Measurements from ENCODE around the gene ZNF22. TPM values are rescaled to one million over a fixed set of nuclear protein-coding genes. Genes with fewer than 3 reads are reported as not detected.
"Not testable (repeated sequence)": the region's sequence is repeated elsewhere in the genome, so short reads cannot be mapped to it uniquely, and the experiment has no call there.

The ZNF22 gene
- total RNA-seq, 3 donors from 2014 or later, result 16.4 to 22.9 (median 22.7) TPM

DNA sequence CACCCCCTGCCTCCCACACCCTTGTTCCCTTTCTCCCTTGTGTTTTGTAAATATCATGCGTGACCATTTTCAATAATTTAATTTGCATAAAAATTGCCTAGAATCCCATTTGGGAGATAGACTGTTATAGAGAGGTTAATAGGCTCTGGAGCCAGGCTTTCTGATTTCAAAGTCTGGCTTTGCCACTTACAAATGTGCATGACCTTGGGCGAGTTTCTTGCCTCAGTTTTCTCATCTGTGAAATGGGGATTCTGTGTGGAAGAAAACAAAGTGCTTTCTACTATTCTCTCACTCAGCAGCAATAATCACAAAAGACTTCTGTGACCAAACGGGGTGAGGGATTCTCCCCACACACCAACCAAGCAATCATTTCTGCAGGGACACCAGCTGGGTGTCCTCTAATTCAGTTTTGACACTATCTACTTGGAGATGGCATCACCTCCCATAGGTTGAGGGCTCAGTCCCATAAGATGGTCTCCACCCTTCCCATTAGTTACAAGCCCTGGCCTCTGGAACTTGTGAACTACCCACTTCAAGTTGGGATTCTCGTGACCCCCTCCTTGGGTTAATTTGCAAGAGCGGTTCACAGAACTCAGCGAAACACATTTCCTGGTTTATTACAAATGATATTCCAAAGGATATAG is 3.5 kb upstream of the ZNF22 start:
- no peaks in the 10 kb centered on the region for H3K9me3 Mint-ChIP-seq
- ATAC-seq (no peak), DNase-seq (no peak)
- no peak overlapping the region for H3K4me3 Mint-ChIP-seq
- no peaks in the 10 kb centered on the region for H3K27me3 Mint-ChIP-seq (ENCODE audit: low read depth)
- peaks cover 33% of the 10 kb centered on the region for H3K4me1 Mint-ChIP-seq (ENCODE audit: low read depth)
- H3K36me3 Mint-ChIP-seq (ENCODE audit: insufficient read depth), result no peaks in the 10 kb centered on the region

DNA sequence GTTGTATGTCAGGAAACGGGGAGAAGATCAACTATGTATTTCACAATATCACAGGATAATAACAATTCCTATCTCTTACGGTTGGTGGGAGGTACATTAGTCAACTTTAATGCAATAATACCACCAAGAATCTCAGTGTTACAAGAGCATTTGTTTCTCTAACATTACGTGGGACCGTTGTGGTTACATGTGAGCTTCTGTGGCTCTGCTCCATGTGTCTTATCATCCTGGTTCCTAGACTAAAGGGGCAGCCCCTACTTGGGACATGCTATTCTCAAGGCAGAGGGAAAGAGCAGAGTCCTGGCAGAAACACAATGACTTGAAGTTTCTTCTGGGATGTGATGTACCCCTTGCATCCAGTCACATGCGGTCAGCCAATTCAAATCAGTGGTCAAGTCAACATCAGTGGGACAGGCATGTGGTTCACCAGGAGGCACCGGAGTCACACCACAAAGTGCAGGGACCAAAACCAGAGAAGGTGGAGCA is 2.5 kb upstream of the ZNF22 start:
- Mint-ChIP-seq H3K36me3 (ENCODE audit: insufficient read depth) (peaks cover 7% of the 10 kb centered on the region), H3K4me3 (no peak overlapping the region), H3K27me3 (ENCODE audit: low read depth) (no peaks in the 10 kb centered on the region), H3K4me1 (ENCODE audit: low read depth) (peaks cover 41% of the 10 kb centered on the region), H3K9me3 (peaks cover under 1% of the 10 kb centered on the region)
- ATAC-seq (no peak), DNase-seq (no peak)

DNA sequence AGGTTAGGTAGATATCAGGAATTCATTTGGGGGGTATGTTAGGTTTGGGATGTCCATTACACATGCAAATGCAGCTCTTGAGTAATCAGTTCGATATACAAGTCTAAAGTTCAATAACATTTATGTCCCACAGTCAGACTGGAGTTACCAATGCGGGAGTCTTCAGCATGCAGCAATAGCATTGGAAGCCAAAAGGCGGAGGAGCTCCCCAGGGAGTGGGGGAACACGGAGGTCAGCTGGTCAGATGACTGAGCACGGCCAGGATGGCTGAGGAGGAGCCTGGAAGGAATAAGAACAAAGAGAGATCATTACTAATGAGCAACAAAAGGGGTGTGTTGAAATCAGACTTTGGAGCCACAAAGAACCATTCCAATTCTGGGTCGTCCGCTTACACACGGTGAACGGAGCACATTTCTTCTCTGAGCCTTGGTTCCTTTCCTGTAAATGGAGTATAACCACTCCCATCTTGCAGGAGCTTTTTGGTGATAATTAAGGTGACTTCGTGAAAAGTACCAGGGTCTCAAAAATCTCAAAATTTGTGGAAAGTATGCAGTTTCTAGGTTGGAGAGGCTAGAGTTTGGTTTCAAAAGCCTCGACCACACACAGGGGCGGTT is 478 bp upstream of the ZNF22 start:
- Mint-ChIP-seq H3K4me1 (ENCODE audit: low read depth) (peaks cover 44% of the 10 kb centered on the region), H3K27me3 (ENCODE audit: low read depth) (no peaks in the 10 kb centered on the region), H3K4me3 (peak overlapping the region; percentile 80), H3K9me3 (peaks cover 15% of the 10 kb centered on the region), H3K36me3 (ENCODE audit: insufficient read depth) (peaks cover 26% of the 10 kb centered on the region)
- ATAC-seq (no peak), DNase-seq (no peak)

DNA sequence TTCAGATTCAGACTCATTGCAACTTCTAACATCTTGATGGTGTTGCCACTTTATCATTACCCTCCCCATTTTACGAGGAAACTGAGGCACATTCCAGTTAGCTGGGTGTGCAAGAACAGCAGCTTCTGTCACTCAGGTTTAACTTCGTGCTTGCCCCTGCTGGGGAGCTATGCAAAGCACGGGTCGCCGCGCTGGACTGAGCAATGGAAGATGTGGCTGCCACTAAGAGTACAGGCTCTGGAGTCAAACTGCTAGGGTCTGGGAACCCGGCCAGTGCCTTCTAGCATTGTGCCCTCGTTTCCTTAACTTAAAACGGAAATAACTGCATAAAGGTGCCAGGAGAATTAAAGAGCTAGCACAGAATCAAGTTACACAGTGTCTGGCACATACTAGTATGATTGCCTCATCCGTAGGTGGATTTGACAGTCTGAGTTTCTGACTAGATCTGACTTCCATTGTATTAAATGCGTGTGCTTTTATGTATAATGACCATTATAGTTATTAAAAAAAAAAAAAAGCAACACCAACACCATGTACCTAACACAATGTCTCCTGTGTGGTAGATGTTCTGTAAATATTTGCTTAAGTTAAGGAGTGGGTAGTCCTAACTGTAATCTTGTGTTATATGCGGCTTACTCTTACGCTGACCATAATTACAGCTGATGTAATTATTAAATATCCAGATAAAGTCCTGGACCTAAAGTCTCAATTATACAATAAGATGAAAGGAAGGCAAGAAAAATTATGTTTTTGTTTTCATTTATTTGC is 842 bp downstream of the ZNF22 start:
- Mint-ChIP-seq H3K4me3 (peak overlapping the region; percentile 89), H3K27me3 (ENCODE audit: low read depth) (no peaks in the 10 kb centered on the region), H3K9me3 (peaks cover 15% of the 10 kb centered on the region), H3K36me3 (ENCODE audit: insufficient read depth) (peaks cover 30% of the 10 kb centered on the region), H3K4me1 (ENCODE audit: low read depth) (peaks cover 32% of the 10 kb centered on the region)
- ATAC-seq, result peak; percentile 68 to 76
- peak; percentile 38 for DNase-seq

DNA sequence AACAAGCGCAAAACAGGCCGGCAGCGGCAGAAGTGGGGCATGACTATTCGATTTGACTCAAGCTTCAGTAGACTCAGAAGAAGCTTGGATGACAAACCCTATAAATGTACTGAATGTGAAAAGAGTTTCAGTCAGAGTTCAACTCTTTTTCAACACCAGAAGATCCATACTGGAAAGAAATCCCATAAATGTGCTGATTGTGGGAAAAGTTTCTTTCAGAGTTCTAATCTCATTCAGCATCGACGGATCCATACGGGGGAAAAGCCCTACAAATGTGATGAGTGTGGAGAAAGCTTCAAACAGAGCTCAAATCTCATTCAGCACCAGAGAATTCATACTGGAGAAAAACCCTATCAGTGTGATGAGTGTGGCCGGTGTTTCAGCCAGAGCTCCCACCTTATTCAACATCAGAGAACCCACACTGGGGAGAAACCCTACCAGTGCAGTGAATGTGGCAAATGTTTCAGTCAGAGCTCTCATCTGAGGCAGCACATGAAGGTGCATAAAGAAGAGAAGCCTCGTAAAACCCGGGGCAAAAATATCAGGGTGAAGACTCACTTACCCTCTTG is 2.8 kb downstream of the ZNF22 start:
- Mint-ChIP-seq H3K27me3 (ENCODE audit: low read depth) (no peaks in the 10 kb centered on the region), H3K4me3 (peak overlapping the region; percentile 25), H3K4me1 (ENCODE audit: low read depth) (peaks cover 32% of the 10 kb centered on the region), H3K9me3 (peaks cover 15% of the 10 kb centered on the region), H3K36me3 (ENCODE audit: insufficient read depth) (peaks cover 30% of the 10 kb centered on the region)
- ATAC-seq (no peak), DNase-seq (no peak)

DNA sequence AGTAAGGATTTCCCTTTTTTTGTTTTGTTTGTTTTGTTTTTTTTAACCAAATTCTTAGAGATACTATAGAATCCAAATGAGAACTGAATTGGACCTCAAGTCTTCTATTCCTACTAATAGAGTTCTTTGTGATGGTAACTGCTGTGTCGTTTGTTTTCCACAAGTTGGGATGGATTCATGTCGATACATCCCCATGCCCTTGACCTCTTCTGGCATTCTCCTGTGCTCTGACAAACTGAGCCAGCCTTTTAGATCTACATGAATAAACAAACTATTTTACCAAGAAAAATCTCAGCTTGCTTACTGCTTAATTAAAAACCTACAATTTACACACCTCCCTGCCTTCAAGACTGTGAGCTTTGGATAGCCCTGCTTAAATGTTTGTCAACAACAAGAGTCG is 3.9 kb downstream of the ZNF22 start:
- Mint-ChIP-seq H3K4me3 (no peak overlapping the region), H3K4me1 (ENCODE audit: low read depth) (peaks cover 31% of the 10 kb centered on the region), H3K9me3 (peaks cover 15% of the 10 kb centered on the region), H3K27me3 (ENCODE audit: low read depth) (no peaks in the 10 kb centered on the region), H3K36me3 (ENCODE audit: insufficient read depth) (peaks cover 30% of the 10 kb centered on the region)
- ATAC-seq (no peak), DNase-seq (no peak)

DNA sequence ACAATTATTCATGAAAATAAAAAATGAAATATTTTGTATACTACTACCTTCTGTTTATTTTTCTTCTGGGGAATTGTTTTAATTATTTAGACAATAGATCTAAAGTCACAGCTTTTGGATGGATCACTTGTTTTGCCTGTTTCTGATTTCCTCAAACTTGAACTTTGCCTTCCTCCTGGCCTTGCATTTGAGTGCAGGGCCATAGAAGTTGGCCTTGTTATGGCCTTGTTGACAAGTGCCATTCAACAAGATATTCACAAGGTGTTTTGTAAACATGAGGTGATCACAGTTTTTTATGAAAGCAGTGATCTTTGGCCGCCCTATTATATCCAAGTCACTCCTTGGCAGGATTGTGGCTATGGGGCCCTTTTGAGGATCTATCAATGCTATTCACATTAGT is 4.6 kb downstream of the ZNF22 start:
- H3K9me3 Mint-ChIP-seq, result peaks cover 15% of the 10 kb centered on the region
- peaks cover 25% of the 10 kb centered on the region for H3K4me1 Mint-ChIP-seq (ENCODE audit: low read depth)
- H3K36me3 Mint-ChIP-seq (ENCODE audit: insufficient read depth), result peaks cover 30% of the 10 kb centered on the region
- no peak overlapping the region for H3K4me3 Mint-ChIP-seq
- ATAC-seq (no peak), DNase-seq (no peak)
- no peaks in the 10 kb centered on the region for H3K27me3 Mint-ChIP-seq (ENCODE audit: low read depth)

DNA sequence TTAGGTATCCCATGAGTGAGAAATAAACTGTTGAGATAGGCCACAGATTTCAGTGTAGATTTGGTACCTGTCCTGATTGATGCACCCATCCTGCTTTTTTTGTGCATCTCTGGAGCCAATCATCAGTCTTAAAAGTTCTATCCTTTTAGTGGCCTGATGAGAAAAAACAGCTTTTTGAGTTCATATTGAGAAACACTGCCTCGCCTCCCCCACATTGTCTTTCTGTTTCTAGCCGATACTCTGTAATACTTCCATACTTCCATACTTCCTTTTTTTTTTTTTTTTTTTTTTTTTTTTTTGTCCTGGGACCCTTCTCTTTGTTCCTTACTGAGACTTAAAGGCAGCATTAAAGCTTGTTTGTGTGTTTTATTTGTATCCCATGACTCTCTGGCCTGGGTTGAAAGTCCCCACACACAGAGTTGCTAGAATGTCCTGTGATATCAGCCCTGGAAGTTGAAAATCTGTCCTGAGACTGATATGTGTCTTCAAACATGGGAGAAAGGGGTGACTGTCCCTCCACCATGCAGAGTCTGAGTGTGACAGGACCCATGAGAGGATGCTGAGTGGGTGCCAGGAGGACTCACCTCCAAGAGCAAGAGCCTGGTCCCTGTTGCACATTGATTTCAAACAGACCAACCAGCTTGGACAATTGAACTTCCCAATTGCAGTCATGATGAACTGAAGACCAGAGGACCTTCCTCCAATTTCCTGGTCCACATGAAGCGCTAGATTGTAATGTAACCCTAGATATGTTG is 5.7 kb downstream of the ZNF22 start:
- ATAC-seq (no peak), DNase-seq (no peak)
- Mint-ChIP-seq H3K27me3 (ENCODE audit: low read depth) (no peaks in the 10 kb centered on the region), H3K4me1 (ENCODE audit: low read depth) (peaks cover 20% of the 10 kb centered on the region), H3K4me3 (no peak overlapping the region), H3K36me3 (ENCODE audit: insufficient read depth) (peaks cover 30% of the 10 kb centered on the region), H3K9me3 (peaks cover 15% of the 10 kb centered on the region)

DNA sequence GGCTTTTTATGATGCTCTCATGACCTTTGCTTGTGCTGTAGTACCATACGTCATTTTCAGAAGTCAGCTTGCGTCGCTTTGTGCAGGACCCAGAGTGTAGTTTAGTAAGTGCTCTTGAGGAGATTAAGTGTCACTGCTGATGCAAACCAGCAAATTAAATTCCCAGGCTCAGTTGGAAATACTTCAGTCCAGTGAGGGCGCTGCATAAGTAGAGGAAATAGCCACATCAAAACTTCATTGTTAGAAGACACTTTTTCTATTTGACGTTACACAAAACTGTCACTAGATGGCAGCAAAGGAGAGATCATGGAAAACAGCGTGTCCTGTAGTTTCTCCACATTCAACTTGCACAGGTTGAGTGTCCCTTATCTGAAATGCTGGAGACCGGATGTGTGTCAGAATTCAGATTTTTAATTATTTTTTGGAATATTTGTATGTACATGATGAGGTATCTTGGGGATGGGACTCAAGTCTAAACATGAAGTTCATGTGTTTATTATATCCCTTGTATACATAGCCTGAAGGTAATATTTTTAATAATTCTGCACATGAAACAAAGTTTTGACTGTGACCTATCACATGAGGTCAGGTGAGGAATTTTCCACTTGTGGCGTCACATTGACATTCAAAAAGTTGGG is 7.9 kb downstream of the ZNF22 start:
- H3K4me1 Mint-ChIP-seq (ENCODE audit: low read depth), result peaks cover 3% of the 10 kb centered on the region
- no peak overlapping the region for H3K4me3 Mint-ChIP-seq
- H3K36me3 Mint-ChIP-seq (ENCODE audit: insufficient read depth), result peaks cover 18% of the 10 kb centered on the region
- H3K27me3 Mint-ChIP-seq (ENCODE audit: low read depth), result peaks cover 4% of the 10 kb centered on the region
- ATAC-seq, result peak; percentile 40 to 46
- no peak for DNase-seq
- H3K9me3 Mint-ChIP-seq, result peaks cover 10% of the 10 kb centered on the region

DNA sequence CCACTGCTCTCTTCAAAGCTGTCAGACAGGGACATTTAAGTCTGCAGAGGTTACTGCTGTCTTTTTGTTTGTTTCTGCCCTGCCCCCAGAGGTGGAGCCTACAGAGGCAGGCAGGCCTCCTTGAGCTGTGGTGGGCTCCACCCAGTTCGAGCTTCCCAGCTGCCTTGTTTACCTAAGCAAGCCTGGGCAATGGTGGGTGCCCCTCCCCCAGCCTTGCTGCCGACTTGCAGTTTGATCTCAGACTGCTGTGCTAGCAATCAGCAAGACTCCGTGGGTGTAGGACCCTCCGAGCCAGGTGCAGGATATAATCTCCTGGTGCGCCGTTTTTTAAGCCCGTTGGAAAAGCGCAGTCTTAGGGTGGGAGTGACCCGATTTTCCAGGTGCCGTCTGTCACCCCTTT is 13.8 kb downstream of the ZNF22 start:
- DNase-seq; H3K4me3 Mint-ChIP-seq; ATAC-seq; H3K27me3 Mint-ChIP-seq (ENCODE audit: low read depth); H3K4me1 Mint-ChIP-seq (ENCODE audit: low read depth); H3K9me3 Mint-ChIP-seq; H3K36me3 Mint-ChIP-seq (ENCODE audit: insufficient read depth): not testable (repeated sequence)

DNA sequence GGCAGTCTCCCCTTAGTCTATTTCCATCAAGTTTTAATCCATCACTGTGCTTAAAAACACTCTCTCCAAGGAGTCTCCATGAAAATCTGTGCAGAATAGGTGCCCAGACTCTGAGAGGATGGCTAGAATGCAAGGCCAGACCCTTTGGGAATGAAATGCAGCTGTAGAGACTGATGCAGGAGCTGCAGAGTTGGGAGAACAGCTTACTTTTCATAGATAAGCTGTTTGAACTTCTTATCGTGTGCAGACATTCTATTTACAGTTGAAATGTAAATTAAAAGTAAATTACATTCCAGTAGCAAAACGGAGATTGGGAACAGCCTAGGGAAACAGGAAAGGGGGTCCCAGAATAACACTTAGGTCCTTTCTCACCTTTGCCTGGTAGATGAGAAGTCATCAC is 14.9 kb downstream of the ZNF22 start:
- H3K9me3 Mint-ChIP-seq, result no peaks in the 10 kb centered on the region
- DNase-seq, result no peak
- H3K4me1 Mint-ChIP-seq (ENCODE audit: low read depth), result no peaks in the 10 kb centered on the region
- H3K27me3 Mint-ChIP-seq (ENCODE audit: low read depth), result peaks cover 5% of the 10 kb centered on the region
- ATAC-seq, result no peak
- no peak overlapping the region for H3K4me3 Mint-ChIP-seq
- no peaks in the 10 kb centered on the region for H3K36me3 Mint-ChIP-seq (ENCODE audit: insufficient read depth)

DNA sequence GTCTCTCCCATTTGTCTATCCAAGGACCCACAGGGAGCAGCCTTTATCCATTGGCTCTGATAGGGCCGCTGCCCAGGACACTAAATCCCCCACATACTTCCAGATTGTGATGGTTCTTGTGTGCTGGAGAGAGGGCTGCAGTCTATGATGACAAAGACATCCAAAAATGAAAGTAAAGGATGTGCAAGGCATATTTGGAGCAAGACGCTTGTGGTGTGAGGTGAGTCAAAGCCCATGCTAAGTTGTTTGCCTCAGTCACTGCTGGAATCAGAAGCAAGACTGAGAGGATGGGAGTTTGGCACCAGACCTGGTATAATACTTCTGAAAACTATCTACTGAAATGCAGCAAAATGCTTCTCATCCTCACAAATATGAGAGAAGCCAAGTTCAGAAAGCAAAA is 22.7 kb downstream of the ZNF22 start:
- H3K4me1 Mint-ChIP-seq (ENCODE audit: low read depth), result no peaks in the 10 kb centered on the region
- DNase-seq (no peak), ATAC-seq (no peak)
- no peaks in the 10 kb centered on the region for H3K36me3 Mint-ChIP-seq (ENCODE audit: insufficient read depth)
- H3K27me3 Mint-ChIP-seq (ENCODE audit: low read depth), result no peaks in the 10 kb centered on the region
- peaks cover 11% of the 10 kb centered on the region for H3K9me3 Mint-ChIP-seq
- no peak overlapping the region for H3K4me3 Mint-ChIP-seq

DNA sequence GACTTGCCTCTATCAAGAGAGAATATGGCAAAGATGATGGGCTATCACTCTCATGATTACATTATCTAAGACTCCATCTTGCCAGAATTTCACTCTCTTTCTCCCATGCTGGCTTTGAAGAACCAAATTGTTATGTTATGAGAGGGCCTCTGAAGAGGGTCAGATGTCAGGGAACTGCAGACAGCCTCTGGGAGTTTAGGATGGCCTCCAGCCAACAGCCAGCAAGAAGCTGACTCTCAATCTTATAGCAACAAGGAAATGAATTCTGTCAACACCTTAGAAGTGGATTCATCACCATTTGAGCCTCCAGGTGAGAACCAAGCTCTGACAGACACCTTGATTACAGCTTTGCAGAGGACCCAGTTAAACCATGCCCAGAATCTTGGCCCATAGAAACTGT is 33.6 kb downstream of the ZNF22 start:
- Mint-ChIP-seq H3K36me3 (ENCODE audit: insufficient read depth) (peaks cover 5% of the 10 kb centered on the region), H3K27me3 (ENCODE audit: low read depth) (peaks cover 8% of the 10 kb centered on the region), H3K4me3 (no peak overlapping the region), H3K4me1 (ENCODE audit: low read depth) (no peaks in the 10 kb centered on the region), H3K9me3 (peaks cover 25% of the 10 kb centered on the region)
- no peak for ATAC-seq
- no peak for DNase-seq

DNA sequence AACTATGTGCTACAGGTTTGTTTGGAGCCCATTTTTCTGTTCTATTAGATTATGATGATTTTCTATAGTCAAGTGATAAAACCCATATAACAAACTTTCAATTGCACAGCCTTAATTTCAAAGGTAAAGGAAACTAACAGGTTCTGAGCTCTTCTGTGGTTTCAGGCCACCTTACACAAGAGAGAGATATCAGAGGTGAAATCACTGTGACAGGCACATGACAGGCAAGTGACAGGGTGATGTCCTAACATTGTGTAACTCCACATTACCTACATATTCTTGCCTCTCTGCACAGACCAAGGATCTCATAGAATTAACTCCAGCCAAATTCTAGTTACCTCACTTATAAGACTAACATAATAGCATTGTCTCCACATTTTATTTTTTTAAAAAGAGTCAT is 35.0 kb downstream of the ZNF22 start:
- no peak for ATAC-seq
- peaks cover 8% of the 10 kb centered on the region for H3K27me3 Mint-ChIP-seq (ENCODE audit: low read depth)
- no peak for DNase-seq
- peaks cover 15% of the 10 kb centered on the region for H3K9me3 Mint-ChIP-seq
- H3K36me3 Mint-ChIP-seq (ENCODE audit: insufficient read depth), result peaks cover 5% of the 10 kb centered on the region
- H3K4me3 Mint-ChIP-seq, result no peak overlapping the region
- no peaks in the 10 kb centered on the region for H3K4me1 Mint-ChIP-seq (ENCODE audit: low read depth)

Measured in activated T-cell treated with anti-CD3 and anti-CD28 coated beads, Interleukin-2, amount 50 U/mL, for 4 hours (primary cell).